HepG2 (cell line): ENCODE measurements around the gene DAB1. TPM values are rescaled to one million over a fixed set of nuclear protein-coding genes. Genes with fewer than 3 reads are reported as not detected.

Experiments used
- ATAC-seq: fragments of 200-7000 bp; cut with Tn5 transposase; 3 replicates; pipeline ENCODE4 v1.9.1; 2020; ENCODE audit warnings: mild to moderate bottlenecking, moderate library complexity
- BruUV-seq: library from RNA; stranded (reverse); fragments of 400-500 nt; replicated peaks from 2 replicates; lab custom pipeline; 2021; lab: Mats Ljungman, UMichigan
- CTCF ChIA-PET: fragments of 300-600 bp; formaldehyde crosslinking; extraction: SDS; loops from one replicate; lab custom pipeline; 2021; ENCODE audit warnings: low total read pairs, inconsistent platforms, low intra/inter-chr PET ratio; lab: Yijun Ruan, JAX
- POLR2A ChIA-PET: fragments of 350-600 bp; sonication (Branson Sonifier 250); formaldehyde crosslinking; loops from one replicate; lab custom pipeline; 2020; ENCODE audit warnings: antibody characterized with exemption, inconsistent platforms; lab: Yijun Ruan, JAX
- DNase-seq: peaks from one replicate; pipeline ENCODE4 v3.0.0-alpha.2; 2015; ENCODE audit warnings: low spot score
- FAIRE-seq: peaks from 3 replicates; lab custom pipeline; 2011; peaks lifted over from hg19 to GRCh38; lab: Jason Lieb, UNC
- H2AFZ ChIP-seq: one replicate; pipeline ENCODE4 v1.6.1; 2011; ENCODE audit warnings: low read length, inconsistent platforms
- H3K27ac ChIP-seq: fragments of 300-600 bp; 3 replicates; pipeline ENCODE4 v1.8.0; 2011; ENCODE audit warnings: mixed run types, mild to moderate bottlenecking, mixed read lengths, low read length, inconsistent platforms; ENCODE audit not compliant: insufficient read depth; ENCODE audit errors: extremely low read length
- H3K27me3 ChIP-seq, 2 experiments: fragments of 200-600 bp in 1 of 2; 2 replicates in 1 of 2; 3 replicates in 1 of 2; pipeline versions ENCODE4 v1.6.0 to v1.8.0; 2011; ENCODE audit warnings: low read length in 2 of 2, mild to moderate bottlenecking in 2 of 2, moderate library complexity in 2 of 2, inconsistent platforms in 1 of 2; ENCODE audit not compliant: insufficient read depth in 2 of 2, control insufficient read depth in 1 of 2
- H3K36me3 ChIP-seq, 2 experiments: fragments of 200-600 bp in 1 of 2; replicated peaks in 1 of 2; 2 replicates in 1 of 2; 3 replicates in 1 of 2; pipeline versions ENCODE4 v1.5.1 to v1.8.0; 2011; ENCODE audit warnings: low read length in 2 of 2, inconsistent platforms in 1 of 2; ENCODE audit not compliant: insufficient read depth in 2 of 2, control insufficient read depth in 1 of 2
- H3K4me1 ChIP-seq: 2 replicates; pipeline ENCODE4 v1.5.1; 2012; ENCODE audit warnings: low read length, inconsistent platforms; ENCODE audit not compliant: insufficient read depth
- H3K4me2 ChIP-seq: 2 replicates; pipeline ENCODE4 v1.6.0; 2011; ENCODE audit warnings: low read depth, low read length, inconsistent platforms
- H3K4me3 ChIP-seq, 3 experiments: fragments of 200-600 bp in 1 of 3; sonication (generic), shearing (Covaris generic) in 1 of 3; replicated peaks in 1 of 3; 2 replicates each; pipeline ENCODE4 v1.5.1; 2011 to 2016; ENCODE audit warnings: low read length in 3 of 3, inconsistent platforms in 2 of 3, low read depth in 2 of 3, mild to moderate bottlenecking in 2 of 3, control low read depth in 1 of 3, mixed read lengths in 1 of 3; ENCODE audit not compliant: insufficient read depth in 1 of 3
- H3K79me2 ChIP-seq: one replicate; pipeline ENCODE4 v1.6.1; 2011; ENCODE audit warnings: low read length, inconsistent platforms; ENCODE audit not compliant: insufficient read depth
- H3K9ac ChIP-seq: 2 replicates; pipeline ENCODE4 v1.6.0; 2011; ENCODE audit warnings: mild to moderate bottlenecking, low read depth, low read length, inconsistent platforms; ENCODE audit not compliant: insufficient read depth
- H3K9me3 ChIP-seq: 2 replicates; pipeline ENCODE4 v1.5.1; 2012; ENCODE audit warnings: mild to moderate bottlenecking, low read length
- H4K20me1 ChIP-seq: 2 replicates; pipeline ENCODE4 v1.6.0; 2011; ENCODE audit warnings: inconsistent platforms, mild to moderate bottlenecking, low read length, moderate library complexity; ENCODE audit not compliant: insufficient read depth
- EP300 ChIP-seq, 3 experiments: sonication (generic) in 1 of 3; formaldehyde crosslinking in 1 of 3; IDR thresholded peaks; 2 replicates each; pipeline versions ENCODE4 v1.5.1 to v1.6.1; 2011 to 2020; ENCODE audit warnings: low read depth in 2 of 3, low read length in 2 of 3, borderline replicate concordance in 1 of 3, improper control_type of control experiment in 1 of 3, mild to moderate bottlenecking in 1 of 3, missing genetic modification reagents in 1 of 3, moderate library complexity in 1 of 3
- FOXP1 ChIP-seq, 2 experiments: fragments of 450-650 bp in 1 of 2; IDR thresholded peaks; 2 replicates each; pipeline ENCODE4 v1.6.1; 2017 to 2018; ENCODE audit warnings: antibody characterized with exemption in 1 of 2
- GFI1 ChIP-seq: sonication (generic); formaldehyde crosslinking; IDR thresholded peaks from 2 replicates; pipeline ENCODE4 v1.5.0; 2020; ENCODE audit warnings: missing genetic modification reagents, mild to moderate bottlenecking, borderline replicate concordance
- IKZF4 ChIP-seq: sonication (generic); formaldehyde crosslinking; IDR thresholded peaks from 2 replicates; pipeline ENCODE4 v1.5.1; 2020; ENCODE audit warnings: borderline replicate concordance, mild to moderate bottlenecking, low read depth, missing genetic modification reagents; ENCODE audit errors: not compliant biosample characterization
- IRF2 ChIP-seq: IDR thresholded peaks from 2 replicates; pipeline ENCODE4 v1.6.1; 2018; ENCODE audit warnings: missing genetic modification reagents, missing compliant biosample characterization
- PAF1 ChIP-seq: IDR thresholded peaks from 2 replicates; pipeline ENCODE4 v1.6.1; 2016; ENCODE audit warnings: missing genetic modification reagents, missing compliant biosample characterization
- PHF21A ChIP-seq: sonication (generic); formaldehyde crosslinking; IDR thresholded peaks from 2 replicates; pipeline ENCODE4 v1.5.0; 2020; ENCODE audit warnings: mild to moderate bottlenecking, missing genetic modification reagents
- WGBS: methylation state at CpG from one replicate; pipeline ENCODE4 v1.1.6; 2017; ENCODE audit warnings: low lambda C conversion rate; 5-methylcytosine and 5-hydroxymethylcytosine counted together
- in situ Hi-C: cut with HindIII; loops from 2 replicates; pipeline ENCODE4 v1.10.0; 2017; ENCODE audit warnings: low pct_unique_long_range_greater_than_20kb; ENCODE audit not compliant: extremely low pct_ligation_motif_present
- intact Hi-C: fragments of 100-400 bp; cut with micrococcal nuclease; formaldehyde crosslinking; loops from one replicate; pipeline ENCODE4 v1.10.0; 2022; ENCODE audit not compliant: unreplicated experiment
- polyA plus RNA-seq, 8 experiments: library from polyadenylated mRNA; depleted of rRNA in 3 of 8; stranded (reverse) in 7 of 8; unstranded in 1 of 8; fragments of >200 nt; fragmentation: Illumina TruSeq in 4 of 8; extraction: Trizol in 4 of 8; gene quantifications; 2 replicates each; pipeline versions ENCODE4 v1.2.1 to v1.2.3, GENCODE V29; 2011 to 2016; ENCODE audit warnings: low read depth in 4 of 8, missing spikeins in 1 of 8, mixed read lengths in 1 of 8; ENCODE audit not compliant: insufficient read depth in 1 of 8
- total RNA-seq, 5 experiments: library from RNA; depleted of rRNA; stranded (reverse); fragments of >200 nt; fragmentation: Illumina TruSeq; extraction: Trizol; gene quantifications; 2 replicates each; pipeline ENCODE4 v1.2.3, GENCODE V29; 2016; ENCODE audit warnings: low read depth in 1 of 5
- TF ChIP-seq, protein P1 (sequence below): sonication (generic); formaldehyde crosslinking; conservative IDR thresholded peaks from 2 replicates; pipeline ENCODE4 v1.4.0; 2020; ENCODE audit warnings: missing genetic modification reagents
- TF ChIP-seq, protein P2 (sequence below): sonication (generic); formaldehyde crosslinking; IDR thresholded peaks from 2 replicates; pipeline ENCODE4 v1.5.1; 2020; ENCODE audit warnings: missing genetic modification reagents, mild to moderate bottlenecking, borderline replicate concordance
- TF ChIP-seq, protein P3 (sequence below): sonication (generic); formaldehyde crosslinking; IDR thresholded peaks from 2 replicates; pipeline ENCODE4 v1.8.1; 2023; ENCODE audit warnings: mild to moderate bottlenecking, missing genetic modification reagents, borderline replicate concordance

DAB1 gene
- total and polyA plus RNA-seq, 2 of the 13 experiments (the other 11 are each of a cell fraction or from before 2014, with no cell fraction given), result 0.04 to 0.13 TPM

DNA sequence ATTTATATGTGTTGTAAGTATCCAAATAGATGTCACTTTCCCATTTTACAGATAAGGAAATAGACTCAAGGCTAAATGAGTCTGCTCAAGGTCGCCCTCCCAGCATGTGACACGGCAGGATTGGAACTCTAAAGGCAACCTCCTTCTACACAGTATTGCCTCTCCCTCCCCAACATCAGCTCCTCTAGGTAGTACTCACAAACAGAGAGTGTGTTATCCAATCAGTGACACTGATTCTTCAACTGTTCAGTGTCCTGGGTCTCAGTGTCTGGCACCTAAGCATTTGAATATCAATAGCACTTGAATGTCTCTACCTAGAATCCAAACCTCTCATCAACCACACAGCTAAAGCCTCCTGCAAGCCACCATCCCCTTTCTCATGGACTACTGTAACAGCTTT, 87.1 kb downstream of the DAB1 start:
- no TSS peak for BruUV-seq
- H3K9me3 ChIP-seq, result no peaks in the 10 kb centered on the region
- no peaks in the 10 kb centered on the region for H3K27me3 ChIP-seq
- TF ChIP-seq IKZF4 (CRISPR knock-in tag), result no peak
- no peak for TF ChIP-seq FOXP1 (IDR thresholded peaks at IDR 0.05)
- TF ChIP-seq FOXP1 (CRISPR knock-in tag; IDR thresholded peaks at IDR 0.05), result no peak
- no peak for TF ChIP-seq PAF1 (CRISPR knock-in tag)
- TF ChIP-seq, protein P1, sequence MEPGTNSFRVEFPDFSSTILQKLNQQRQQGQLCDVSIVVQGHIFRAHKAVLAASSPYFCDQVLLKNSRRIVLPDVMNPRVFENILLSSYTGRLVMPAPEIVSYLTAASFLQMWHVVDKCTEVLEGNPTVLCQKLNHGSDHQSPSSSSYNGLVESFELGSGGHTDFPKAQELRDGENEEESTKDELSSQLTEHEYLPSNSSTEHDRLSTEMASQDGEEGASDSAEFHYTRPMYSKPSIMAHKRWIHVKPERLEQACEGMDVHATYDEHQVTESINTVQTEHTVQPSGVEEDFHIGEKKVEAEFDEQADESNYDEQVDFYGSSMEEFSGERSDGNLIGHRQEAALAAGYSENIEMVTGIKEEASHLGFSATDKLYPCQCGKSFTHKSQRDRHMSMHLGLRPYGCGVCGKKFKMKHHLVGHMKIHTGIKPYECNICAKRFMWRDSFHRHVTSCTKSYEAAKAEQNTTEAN (CRISPR knock-in tag), result no peak
- TF ChIP-seq PHF21A (CRISPR knock-in tag), result no peak
- TF ChIP-seq GFI1 (CRISPR knock-in tag), result no peak
- no peak for TF ChIP-seq EP300 (IDR thresholded peaks at IDR 0.05; ENCODE audit: low read depth in 2 of 2, low read length in 2 of 2)
- TF ChIP-seq EP300 (CRISPR knock-in tag; IDR thresholded peaks at IDR 0.05; ENCODE audit: borderline replicate concordance), result no peak
- TF ChIP-seq, protein P2, sequence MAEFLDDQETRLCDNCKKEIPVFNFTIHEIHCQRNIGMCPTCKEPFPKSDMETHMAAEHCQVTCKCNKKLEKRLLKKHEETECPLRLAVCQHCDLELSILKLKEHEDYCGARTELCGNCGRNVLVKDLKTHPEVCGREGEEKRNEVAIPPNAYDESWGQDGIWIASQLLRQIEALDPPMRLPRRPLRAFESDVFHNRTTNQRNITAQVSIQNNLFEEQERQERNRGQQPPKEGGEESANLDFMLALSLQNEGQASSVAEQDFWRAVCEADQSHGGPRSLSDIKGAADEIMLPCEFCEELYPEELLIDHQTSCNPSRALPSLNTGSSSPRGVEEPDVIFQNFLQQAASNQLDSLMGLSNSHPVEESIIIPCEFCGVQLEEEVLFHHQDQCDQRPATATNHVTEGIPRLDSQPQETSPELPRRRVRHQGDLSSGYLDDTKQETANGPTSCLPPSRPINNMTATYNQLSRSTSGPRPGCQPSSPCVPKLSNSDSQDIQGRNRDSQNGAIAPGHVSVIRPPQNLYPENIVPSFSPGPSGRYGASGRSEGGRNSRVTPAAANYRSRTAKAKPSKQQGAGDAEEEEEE, result no peak
- TF ChIP-seq, protein P3, sequence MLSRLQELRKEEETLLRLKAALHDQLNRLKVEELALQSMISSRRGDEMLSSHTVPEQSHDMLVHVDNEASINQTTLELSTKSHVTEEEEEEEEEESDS (CRISPR knock-in tag), result no peak
- no peak for TF ChIP-seq IRF2 (CRISPR knock-in tag)
- no peak for ATAC-seq
- POLR2A ChIA-PET, result no interaction called here
- no peak overlapping the region for H2AFZ ChIP-seq
- no peak overlapping the region for H3K9ac ChIP-seq
- FAIRE-seq, result no peak
- WGBS, result 10% methylated on average over 2 of the region's 2 CpGs
- no peak overlapping the region for H3K4me3 ChIP-seq
- H3K4me2 ChIP-seq, result no peak overlapping the region
- no peak overlapping the region for H3K27ac ChIP-seq
- H3K36me3 ChIP-seq, result no peaks in the 10 kb centered on the region
- no peaks in the 10 kb centered on the region for H3K4me1 ChIP-seq
- no peaks in the 10 kb centered on the region for H4K20me1 ChIP-seq
- intact Hi-C loops (no loop called here), in situ Hi-C loops (no loop called here)
- no peaks in the 10 kb centered on the region for H3K79me2 ChIP-seq
- no peak for DNase-seq
- CTCF ChIA-PET, result no interaction called here
